Tibial artery (tissue), 4 donors: ENCODE results near the gene ATP8B4.

Experiments
- DNase-seq, 2 donors: peaks; one replicate each; pipeline ENCODE4 v3.0.0-alpha.2; 2019
- H3K27ac ChIP-seq, 2 donors: fragments of 200-600 bp; sonication (generic) in 1 of 2; 1 replicate in 1 of 2; 2 replicates in 1 of 2; pipeline ENCODE4 v1.5.1; 2018 to 2019; ENCODE audit warnings: mild to moderate bottlenecking in 1 of 2
- H3K27me3 ChIP-seq, 2 donors: fragments of 200-600 bp; sonication (generic) in 1 of 2; one replicate each; pipeline versions ENCODE4 v1.5.1 to v1.6.0; 2016 to 2019
- H3K36me3 ChIP-seq, 3 donors: fragments of 200-600 bp; sonication (generic) in 2 of 3; one replicate each; pipeline ENCODE4 v1.5.1; 2016 to 2019; ENCODE audit warnings: mild to moderate bottlenecking in 2 of 3
- H3K4me1 ChIP-seq, 4 donors: fragments of 200-600 bp; sonication (generic) in 2 of 4; 1 replicate in 3 of 4; 2 replicates in 1 of 4; pipeline ENCODE4 v1.5.1; 2016 to 2019
- H3K4me3 ChIP-seq, 2 donors: fragments of 200-600 bp; sonication (generic) in 1 of 2; 1 replicate in 1 of 2; 2 replicates in 1 of 2; pipeline ENCODE4 v1.5.1; 2018 to 2019; ENCODE audit warnings: mild to moderate bottlenecking in 2 of 2
- H3K9me3 ChIP-seq, 3 donors: fragments of 200-600 bp; sonication (generic) in 1 of 3; one replicate each; pipeline ENCODE4 v1.5.1; 2016 to 2019
- CTCF ChIP-seq, 2 experiments: fragments of 200-600 bp in 1 of 2; fragments of 450-650 bp in 1 of 2; IDR thresholded peaks; one replicate each; pipeline ENCODE4 v1.5.1; 2017 to 2019; ENCODE audit warnings: antibody characterized with exemption in 2 of 2, mild to moderate bottlenecking in 1 of 2, moderate library complexity in 1 of 2
- intact Hi-C: fragments of 100-400 bp; cut with DNase I; formaldehyde crosslinking; loops from one replicate; pipeline ENCODE4 v1.15.0; 2023; ENCODE audit warnings: low total_unique reads

The ATP8B4 gene

DNA sequence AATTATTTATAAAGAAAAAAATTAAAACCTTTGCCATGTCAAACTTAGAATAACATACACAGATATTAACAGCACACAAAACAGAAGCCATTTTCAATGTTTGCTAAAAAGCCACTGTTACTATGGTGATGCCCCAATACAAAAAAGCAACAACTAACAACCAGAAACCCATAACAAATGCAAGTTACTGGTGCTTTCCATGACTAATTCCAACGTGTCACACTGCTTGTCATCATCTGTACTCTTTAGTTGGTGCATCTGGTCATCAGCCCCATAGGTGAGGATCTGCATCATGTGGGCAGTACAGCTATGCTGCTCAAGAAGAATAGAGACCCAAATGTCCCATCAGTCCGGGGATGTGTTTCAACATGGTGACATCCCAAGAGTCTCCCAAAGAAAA, 52.8 kb downstream of the ATP8B4 start:
- H3K27me3 ChIP-seq: no peaks in the 10 kb centered on the region
- H3K27ac ChIP-seq: no peak overlapping the region
- H3K9me3 ChIP-seq: no peaks in the 10 kb centered on the region
- H3K4me3 ChIP-seq: no peak overlapping the region
- intact Hi-C loops: no loop called here
- no peaks in the 10 kb centered on the region for H3K36me3 ChIP-seq
- TF ChIP-seq CTCF (IDR thresholded peaks at IDR 0.05): no peak
- no peak for DNase-seq
- no peaks in the 10 kb centered on the region for H3K4me1 ChIP-seq

- intact Hi-C loops: no loop called here
- no peaks in the 10 kb centered on the region for H3K9me3 ChIP-seq
Measured at GRCh38 chr15:50065279-50065678, 53.8 kb downstream of the ATP8B4 start.

DNA sequence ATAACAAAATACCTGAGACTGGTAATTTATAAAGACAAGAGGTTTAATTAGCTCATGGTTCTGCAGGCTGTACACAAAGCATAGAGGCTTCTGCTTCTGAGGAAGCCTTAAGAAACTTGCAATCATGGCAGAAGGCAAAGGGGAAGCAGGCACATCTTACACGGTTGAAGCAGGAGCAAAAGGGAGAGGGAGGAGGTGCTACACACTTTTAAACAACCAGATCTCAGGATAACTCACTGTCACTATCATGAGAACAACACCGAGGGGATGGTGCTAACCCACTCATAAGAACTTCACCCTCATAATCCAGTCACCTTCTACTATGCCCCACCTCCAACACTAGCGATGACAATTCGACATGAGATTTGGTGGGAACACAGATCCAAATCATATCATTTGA, 54.4 kb downstream of the ATP8B4 start:
- intact Hi-C loops: no loop called here
- no peak for DNase-seq

More at GRCh38 chr15:50065279-50065678, 53.8 kb downstream of the ATP8B4 start:
- no peaks in the 10 kb centered on the region for H3K27me3 ChIP-seq
- no peak overlapping the region for H3K4me3 ChIP-seq
- no peaks in the 10 kb centered on the region for H3K36me3 ChIP-seq
- H3K27ac ChIP-seq: no peak overlapping the region
- no peak for DNase-seq
- TF ChIP-seq CTCF (IDR thresholded peaks at IDR 0.05): no peak
- H3K4me1 ChIP-seq: no peaks in the 10 kb centered on the region

DNA sequence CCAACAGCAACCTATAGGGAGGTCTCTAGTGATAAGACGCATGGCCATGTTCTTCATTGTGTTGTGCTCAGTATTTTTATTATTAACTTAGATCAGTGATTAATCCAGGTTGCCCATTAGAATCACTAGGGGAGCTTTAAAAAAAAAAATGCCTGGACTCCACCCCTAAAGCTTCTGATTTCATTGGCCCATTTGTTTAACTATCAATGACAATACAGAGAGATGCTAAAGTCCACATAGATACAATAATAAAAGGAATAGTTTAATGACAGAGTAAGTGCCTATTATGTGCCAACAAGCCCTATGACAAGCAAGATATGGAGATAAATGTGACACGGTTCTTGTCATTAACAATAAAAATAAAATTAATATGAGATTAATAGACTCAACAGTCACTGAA, 55.8 kb downstream of the ATP8B4 start:
- no peak overlapping the region for H3K4me3 ChIP-seq
- intact Hi-C loops: no loop called here
- no peaks in the 10 kb centered on the region for H3K4me1 ChIP-seq
- no peaks in the 10 kb centered on the region for H3K36me3 ChIP-seq
- H3K27ac ChIP-seq: no peak overlapping the region
- no peaks in the 10 kb centered on the region for H3K27me3 ChIP-seq
- DNase-seq: no peak
- no peaks in the 10 kb centered on the region for H3K9me3 ChIP-seq
- no peak for TF ChIP-seq CTCF (IDR thresholded peaks at IDR 0.05)

More for the DNA sequence above, 54.4 kb downstream of the ATP8B4 start:
- Histone ChIP-seq H3K27me3 (no peaks in the 10 kb centered on the region), H3K27ac (no peak overlapping the region), H3K4me3 (no peak overlapping the region), H3K4me1 (no peaks in the 10 kb centered on the region), H3K9me3 (no peaks in the 10 kb centered on the region), H3K36me3 (no peaks in the 10 kb centered on the region)
- TF ChIP-seq CTCF (IDR thresholded peaks at IDR 0.05): no peak

DNA sequence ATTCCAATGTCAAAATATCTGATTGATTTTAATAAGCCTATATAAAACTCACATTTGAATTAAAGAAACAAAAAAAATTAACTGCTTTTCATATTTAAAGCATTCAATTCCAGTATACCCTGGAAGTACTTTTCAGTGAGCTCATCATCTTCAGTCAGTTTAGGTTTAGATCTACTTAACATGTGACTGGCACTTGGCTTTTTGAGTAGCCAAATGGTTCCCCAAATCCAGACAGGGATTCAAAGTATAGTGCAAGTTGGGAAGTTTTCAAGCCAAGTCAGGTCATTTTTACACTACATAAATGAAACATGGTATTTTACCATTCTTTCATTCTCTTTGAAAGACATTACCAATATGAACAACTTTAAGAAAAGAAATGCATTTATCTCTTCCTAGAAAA, 57.5 kb downstream of the ATP8B4 start:
- H3K27me3 ChIP-seq: no peaks in the 10 kb centered on the region
- H3K4me1 ChIP-seq: no peaks in the 10 kb centered on the region
- no peak for DNase-seq
- H3K9me3 ChIP-seq: no peaks in the 10 kb centered on the region
- intact Hi-C loops: no loop called here
- H3K27ac ChIP-seq: no peak overlapping the region
- no peak for TF ChIP-seq CTCF (IDR thresholded peaks at IDR 0.05)
- no peak overlapping the region for H3K4me3 ChIP-seq
- no peaks in the 10 kb centered on the region for H3K36me3 ChIP-seq

DNA sequence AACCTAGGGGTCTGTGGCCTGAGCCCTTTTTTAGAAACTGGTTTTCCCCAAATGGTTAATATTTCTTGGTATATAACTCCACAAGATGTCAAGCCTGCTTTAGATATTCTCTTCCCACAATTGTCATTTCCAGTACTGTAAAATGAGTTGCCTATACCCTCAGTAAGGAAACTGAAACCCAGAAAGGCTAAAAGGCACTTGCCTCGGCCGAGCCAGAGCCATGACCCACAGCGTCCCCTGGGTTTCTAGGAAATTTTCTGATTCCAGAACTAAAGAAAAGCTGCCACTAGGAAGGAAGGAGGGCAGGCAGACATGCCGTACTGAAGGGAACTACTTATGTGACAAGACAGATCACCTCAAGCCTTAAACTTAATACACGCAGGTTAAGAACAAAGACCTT, 59.1 kb downstream of the ATP8B4 start:
- H3K27ac ChIP-seq: no peak overlapping the region
- no peak overlapping the region for H3K4me3 ChIP-seq
- H3K4me1 ChIP-seq: peaks cover 0 to 14% (median 0%) of the 10 kb centered on the region in 4 donors
- H3K36me3 ChIP-seq: no peaks in the 10 kb centered on the region
- no peak for DNase-seq
- intact Hi-C loops: no loop called here
- no peaks in the 10 kb centered on the region for H3K27me3 ChIP-seq
- no peaks in the 10 kb centered on the region for H3K9me3 ChIP-seq
- TF ChIP-seq CTCF (IDR thresholded peaks at IDR 0.05): no peak
